ENCODE results near the gene DEFB131B. TPM values are rescaled to one million over a fixed set of nuclear protein-coding genes. Genes with fewer than 3 reads are reported as not detected.
A peak's percentile ranks its signal among the peaks of the same experiment; 100 is the strongest.
"Not testable (repeated sequence)": the region's sequence is repeated elsewhere in the genome, so short reads cannot be mapped to it uniquely, and the experiment has no call there.

Gene DEFB131B, protein sequence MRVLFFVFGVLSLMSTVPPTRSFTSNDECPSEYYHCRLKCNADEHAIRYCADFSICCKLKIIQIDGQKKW
- total RNA-seq (2014; rRNA removed; shearing (Covaris generic)) (not detected in 2 replicates), total RNA-seq (2022) (not detected in 2 replicates), Bru-seq, nascent RNA (percentile 12 among the genes with signal in this experiment), BruChase-seq, experiment 1, labeled RNA remaining after a 6-hour chase (not detected), BruChase-seq, experiment 2, labeled RNA remaining after a 2-hour chase (not detected)
- long read RNA-seq, partial matches to known transcripts = 0 of 1 reads
- long read RNA-seq, other reads (novel, unspliced or antisense) = 1 of 1 reads

DNA sequence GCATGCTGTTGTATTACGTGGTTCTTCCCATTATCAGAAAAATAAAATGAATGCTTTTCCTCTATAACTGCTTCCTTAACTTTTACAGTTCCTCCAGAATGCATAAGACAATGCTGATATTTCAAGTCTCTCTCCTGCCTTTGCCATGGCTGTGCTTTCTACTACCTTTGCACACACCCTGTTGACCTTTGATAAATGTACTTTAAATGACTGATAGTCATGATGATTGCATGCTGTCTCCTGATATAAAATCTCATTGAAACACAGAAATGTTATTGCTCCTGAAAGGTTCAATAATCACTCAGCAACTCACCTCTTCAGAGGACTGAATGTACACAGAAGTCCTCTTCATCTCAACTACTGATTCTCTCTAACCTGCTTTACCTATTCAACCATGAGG is at the start of gene DEFB131B:
Gene DEFB131B, plus strand, starts transcription at position 395 of the 400 bp plus-strand sequence. Its CDS starts 0 bp downstream, at position 395.
- POLR2A ChIA-PET; H3K4me1 ChIP-seq (ENCODE audit: insufficient read depth, low read length, poor library complexity, severe bottlenecking); H3K36me3 ChIP-seq (ENCODE audit: insufficient read depth, low read length); H3K9me3 ChIP-seq (ENCODE audit: low read length); CTCF ChIA-PET (ENCODE audit: unreplicated experiment); H3K27ac ChIP-seq (ENCODE audit: low read depth, low read length, poor library complexity, severe bottlenecking); H4K20me1 ChIP-seq (ENCODE audit: insufficient read depth, low read length); H3K9me2 ChIP-seq (ENCODE audit: insufficient read depth, low read length); DNase-seq (ENCODE audit: low spot score); H3K79me2 ChIP-seq (ENCODE audit: insufficient read depth, low read depth, low read length); H2AFZ ChIP-seq (ENCODE audit: low read length); intact Hi-C loops (cut with micrococcal nuclease; ENCODE audit: unreplicated experiment); H3K4me3 ChIP-seq (ENCODE audit: low read depth, low read length, poor library complexity, severe bottlenecking); BruUV-seq (replicated peaks); H3K4me2 ChIP-seq (ENCODE audit: low read length): not testable (repeated sequence)

- DNase-seq (ENCODE audit: low spot score); CTCF ChIA-PET (ENCODE audit: unreplicated experiment); H4K20me1 ChIP-seq (ENCODE audit: insufficient read depth, low read length); H3K4me3 ChIP-seq (ENCODE audit: low read depth, low read length, poor library complexity, severe bottlenecking); H2AFZ ChIP-seq (ENCODE audit: low read length); H3K9me3 ChIP-seq (ENCODE audit: low read length); intact Hi-C loops (cut with micrococcal nuclease; ENCODE audit: unreplicated experiment); H3K27ac ChIP-seq (ENCODE audit: low read depth, low read length, poor library complexity, severe bottlenecking); H3K36me3 ChIP-seq (ENCODE audit: insufficient read depth, low read length); H3K79me2 ChIP-seq (ENCODE audit: insufficient read depth, low read depth, low read length); H3K4me1 ChIP-seq (ENCODE audit: insufficient read depth, low read length, poor library complexity, severe bottlenecking); POLR2A ChIA-PET; H3K4me2 ChIP-seq (ENCODE audit: low read length); BruUV-seq (replicated peaks); H3K9me2 ChIP-seq (ENCODE audit: insufficient read depth, low read length): not testable (repeated sequence)
These were observed 49.0 kb upstream of the DEFB131B start for GRCh38 chr11:71829247-71829646.

DNA sequence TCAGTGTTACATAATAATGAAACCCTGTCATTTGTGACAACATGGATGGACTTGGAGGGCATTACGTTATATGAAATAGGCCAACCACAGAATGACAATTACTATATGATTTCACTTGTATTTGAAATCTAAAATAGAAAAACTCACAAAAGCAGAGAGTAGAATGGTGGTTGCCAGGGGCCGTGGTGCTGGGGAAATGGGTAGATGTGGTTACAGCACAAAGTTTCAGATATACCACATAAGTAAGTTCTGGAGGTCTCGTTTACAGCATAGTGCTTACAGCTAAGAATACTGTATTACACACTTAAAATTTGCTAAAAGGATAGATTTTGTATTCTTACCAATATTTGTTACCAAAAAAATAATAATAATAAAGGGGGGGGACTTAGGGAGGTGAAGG is 48.6 kb upstream of the DEFB131B start:
- BruUV-seq (replicated peaks); H3K4me1 ChIP-seq (ENCODE audit: insufficient read depth, low read length, poor library complexity, severe bottlenecking); H4K20me1 ChIP-seq (ENCODE audit: insufficient read depth, low read length); H3K36me3 ChIP-seq (ENCODE audit: insufficient read depth, low read length); H3K4me3 ChIP-seq (ENCODE audit: low read depth, low read length, poor library complexity, severe bottlenecking); H3K4me2 ChIP-seq (ENCODE audit: low read length); H3K79me2 ChIP-seq (ENCODE audit: insufficient read depth, low read depth, low read length); H3K27ac ChIP-seq (ENCODE audit: low read depth, low read length, poor library complexity, severe bottlenecking); H3K9me3 ChIP-seq (ENCODE audit: low read length); intact Hi-C loops (cut with micrococcal nuclease; ENCODE audit: unreplicated experiment); DNase-seq (ENCODE audit: low spot score); H3K9me2 ChIP-seq (ENCODE audit: insufficient read depth, low read length); H2AFZ ChIP-seq (ENCODE audit: low read length); POLR2A ChIA-PET; CTCF ChIA-PET (ENCODE audit: unreplicated experiment): not testable (repeated sequence)

- BruUV-seq (replicated peaks) = not testable (repeated sequence)
These were observed 45.4 kb upstream of the DEFB131B start, which contains the start of gene DEFB108B for GRCh38 chr11:71832811-71833210. Gene DEFB108B (plus strand): TSS chr11:71833200. CDS start chr11:71833200, 0 bp downstream.

DNA sequence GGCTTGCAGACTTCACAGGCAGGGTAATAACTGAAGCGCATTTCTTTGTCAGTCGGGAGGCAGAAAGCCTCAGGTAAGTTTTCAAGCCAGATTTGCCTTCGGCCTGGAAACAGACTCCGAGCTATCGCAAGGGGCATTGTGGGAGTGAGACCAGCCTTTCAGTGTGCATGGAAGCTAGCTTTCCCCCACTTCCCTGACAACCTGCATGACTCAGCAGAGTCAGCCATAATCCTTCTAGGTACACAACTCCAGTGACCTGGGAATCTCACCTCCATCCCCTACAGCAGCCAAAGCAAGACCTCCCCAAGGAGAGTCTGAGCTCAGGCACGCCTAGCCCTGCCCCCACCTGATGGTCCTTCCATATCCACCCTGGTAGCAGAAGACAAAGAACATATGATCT is 35.5 kb upstream of the DEFB131B start:
- DNase-seq (ENCODE audit: low spot score); BruUV-seq (replicated peaks); H3K27ac ChIP-seq (ENCODE audit: low read depth, low read length, poor library complexity, severe bottlenecking); H3K36me3 ChIP-seq (ENCODE audit: insufficient read depth, low read length); intact Hi-C loops (cut with micrococcal nuclease; ENCODE audit: unreplicated experiment); CTCF ChIA-PET (ENCODE audit: unreplicated experiment); H3K4me1 ChIP-seq (ENCODE audit: insufficient read depth, low read length, poor library complexity, severe bottlenecking); H4K20me1 ChIP-seq (ENCODE audit: insufficient read depth, low read length); H3K9me3 ChIP-seq (ENCODE audit: low read length); H3K9me2 ChIP-seq (ENCODE audit: insufficient read depth, low read length); H3K79me2 ChIP-seq (ENCODE audit: insufficient read depth, low read depth, low read length); H3K4me3 ChIP-seq (ENCODE audit: low read depth, low read length, poor library complexity, severe bottlenecking); H3K4me2 ChIP-seq (ENCODE audit: low read length); H2AFZ ChIP-seq (ENCODE audit: low read length): not testable (repeated sequence)
- POLR2A ChIA-PET = interaction anchor here (1.0 kb wide), 1 partner anchor 412 kb away, joined by 3 read pairs; no protein-coding TSS in a partner anchor

More at GRCh38 chr11:71832811-71833210, 45.4 kb upstream of the DEFB131B start, which contains the start of gene DEFB108B:
- H3K9me2 ChIP-seq (ENCODE audit: insufficient read depth, low read length); H3K79me2 ChIP-seq (ENCODE audit: insufficient read depth, low read depth, low read length); H3K27ac ChIP-seq (ENCODE audit: low read depth, low read length, poor library complexity, severe bottlenecking); H3K4me1 ChIP-seq (ENCODE audit: insufficient read depth, low read length, poor library complexity, severe bottlenecking); DNase-seq (ENCODE audit: low spot score); H3K36me3 ChIP-seq (ENCODE audit: insufficient read depth, low read length); intact Hi-C loops (cut with micrococcal nuclease; ENCODE audit: unreplicated experiment); H2AFZ ChIP-seq (ENCODE audit: low read length); H3K4me2 ChIP-seq (ENCODE audit: low read length); CTCF ChIA-PET (ENCODE audit: unreplicated experiment); H3K9me3 ChIP-seq (ENCODE audit: low read length); POLR2A ChIA-PET; H4K20me1 ChIP-seq (ENCODE audit: insufficient read depth, low read length); H3K4me3 ChIP-seq (ENCODE audit: low read depth, low read length, poor library complexity, severe bottlenecking): not testable (repeated sequence)

GRCh38 chr11:71843355-71843754 is 34.9 kb upstream of the DEFB131B start:
- H3K9me3 ChIP-seq (ENCODE audit: low read length); H3K27ac ChIP-seq (ENCODE audit: low read depth, low read length, poor library complexity, severe bottlenecking); H4K20me1 ChIP-seq (ENCODE audit: insufficient read depth, low read length); DNase-seq (ENCODE audit: low spot score); H3K9me2 ChIP-seq (ENCODE audit: insufficient read depth, low read length); BruUV-seq (replicated peaks); H3K4me1 ChIP-seq (ENCODE audit: insufficient read depth, low read length, poor library complexity, severe bottlenecking); CTCF ChIA-PET (ENCODE audit: unreplicated experiment); intact Hi-C loops (cut with micrococcal nuclease; ENCODE audit: unreplicated experiment); H2AFZ ChIP-seq (ENCODE audit: low read length); H3K36me3 ChIP-seq (ENCODE audit: insufficient read depth, low read length); H3K4me2 ChIP-seq (ENCODE audit: low read length); H3K79me2 ChIP-seq (ENCODE audit: insufficient read depth, low read depth, low read length); POLR2A ChIA-PET; H3K4me3 ChIP-seq (ENCODE audit: low read depth, low read length, poor library complexity, severe bottlenecking): not testable (repeated sequence)
